Measurements from ENCODE around the gene RHOG. TPM values are rescaled to one million over a fixed set of nuclear protein-coding genes. Genes with fewer than 3 reads are reported as not detected.
"Not testable (repeated sequence)": the region's sequence is repeated elsewhere in the genome, so short reads cannot be mapped to it uniquely, and the experiment has no call there.

Gene RHOG
- polyA plus RNA-seq, 2 of the 4 experiments (the other 2 are of a cell fraction), result 41.1 to 64.3 TPM

GRCh38 chr11:3861683-3862082 lies 20.9 kb upstream of the RHOG start:
- no peak for ATAC-seq
- ChIA-PET CTCF (interaction anchor here (27.8 kb wide), 1 partner anchor 208 kb away, joined by 919 read pairs; no protein-coding TSS in a partner anchor), POLR2A (no interaction called here)

GRCh38 chr11:3860898-3861393 lies 20.2 kb upstream of the RHOG start:
- DNase-seq (ENCODE audit: low read depth in 1 of 2, low spot score in 1 of 2); H3K9me3 ChIP-seq; POLR2A ChIA-PET; H3K4me2 ChIP-seq; FAIRE-seq; H3K4me3 ChIP-seq; ATAC-seq: not testable (repeated sequence)
- CTCF ChIA-PET, result interaction anchor here (0.6 to 27.8 kb wide), 2 partner anchors 50 to 209 kb away, joined by 3 to 919 read pairs; no protein-coding TSS in a partner anchor
- H3K4me1 ChIP-seq, result peaks cover 59% of the 10 kb centered on the region
- H3K27ac ChIP-seq, result 0 out of 6 replicates have a peak overlapping the region, but pooled peaks of 1 of the 2 experiments have one; percentile 2
- WGBS (ENCODE audit: missing lambda C conversion rate), result 93% methylated on average over 4 of the region's 4 CpGs

More at GRCh38 chr11:3861683-3862082, 20.9 kb upstream of the RHOG start:
- H3K4me2 ChIP-seq, result no peak overlapping the region
- DNase-seq (ENCODE audit: low read depth in 1 of 2, low spot score in 1 of 2) (no peak), FAIRE-seq (no peak)
- WGBS (ENCODE audit: missing lambda C conversion rate), result 76% methylated on average over 1 of the region's 1 CpG
- peaks cover 57% of the 10 kb centered on the region for H3K4me1 ChIP-seq
- H3K4me3 ChIP-seq, result no peak overlapping the region
- H3K9me3 ChIP-seq, result no peaks in the 10 kb centered on the region
- TF ChIP-seq HEYL (CRISPR knock-in tag; IDR thresholded peaks at IDR 0.05) (no peak), SREBF2 (IDR thresholded peaks at IDR 0.05) (no peak), ESRRA (IDR thresholded peaks at IDR 0.05; ENCODE audit: borderline replicate concordance, low read length) (no peak)
- no peak overlapping the region for H3K27ac ChIP-seq

GRCh38 chr11:3860375-3860774 lies 19.6 kb upstream of the RHOG start:
- DNase-seq (ENCODE audit: low read depth in 1 of 2, low spot score in 1 of 2), result no peak
- ATAC-seq, result no peak
- ChIA-PET POLR2A (no interaction called here), CTCF (interaction anchor here (0.6 to 27.8 kb wide), 3 partner anchors 11 to 209 kb away, joined by 3 to 919 read pairs (median 20); no protein-coding TSS in a partner anchor)
- Histone ChIP-seq H3K4me3 (no peak overlapping the region), H3K4me1 (peaks cover 53% of the 10 kb centered on the region), H3K4me2 (no peak overlapping the region), H3K9me3 (no peaks in the 10 kb centered on the region), H3K27ac (no peak overlapping the region)
- 96% methylated on average over 2 of the region's 2 CpGs for WGBS (ENCODE audit: missing lambda C conversion rate)
- TF ChIP-seq FOSL2 (IDR thresholded peaks at IDR 0.05) (no peak), FOSL2 (CRISPR knock-in tag; IDR thresholded peaks at IDR 0.05) (no peak), JUNB (IDR thresholded peaks at IDR 0.05) (no peak), KDM1A (IDR thresholded peaks at IDR 0.05; ENCODE audit: low read depth) (no peak), HOXB5 (CRISPR knock-in tag; IDR thresholded peaks at IDR 0.05) (no peak), MAZ (IDR thresholded peaks at IDR 0.05; ENCODE audit: borderline replicate concordance, low read depth, low read length) (no peak), GATA3 (IDR thresholded peaks at IDR 0.05; ENCODE audit: borderline replicate concordance) (no peak), KDM5A (IDR thresholded peaks at IDR 0.05) (no peak), POLR2A (IDR thresholded peaks at IDR 0.05; ENCODE audit: low read length) (no peak), ZSCAN20 (CRISPR knock-in tag; IDR thresholded peaks at IDR 0.05) (no peak), FOXS1 (CRISPR knock-in tag; IDR thresholded peaks at IDR 0.05) (no peak), HEYL (CRISPR knock-in tag; IDR thresholded peaks at IDR 0.05) (no peak), USF2 (IDR thresholded peaks at IDR 0.05) (no peak), NFE2L2 (conservative IDR thresholded peaks at IDR 0.05; ENCODE audit: low read length) (no peak), MAX (IDR thresholded peaks at IDR 0.05) (no peak), SREBF2 (IDR thresholded peaks at IDR 0.05) (no peak), ELK1 (IDR thresholded peaks at IDR 0.05; ENCODE audit: low read depth, low read length) (no peak), ATOH8 (CRISPR knock-in tag; IDR thresholded peaks at IDR 0.05; ENCODE audit: low read depth) (no peak), EP300 (IDR thresholded peaks at IDR 0.05) (no peak)
- no peak for FAIRE-seq
